Measurements from ENCODE around the gene SMPD3.

The SMPD3 gene

GRCh38 chr16:68372381-68372720 is 76.0 kb downstream of the SMPD3 start:
- Histone ChIP-seq H3K4me3 (replicated peaks; ENCODE audit: low read depth, low read length) (no peak overlapping the region), H3K36me3 (ENCODE audit: control insufficient read depth, insufficient read depth, low read length) (no peaks in the 10 kb centered on the region), H3K27me3 (replicated peaks; ENCODE audit: control insufficient read depth, insufficient read depth, low read length) (no peaks in the 10 kb centered on the region; the same call in 1 of the 2 replicates)
- DNase-seq (ENCODE audit: extremely low read depth, insufficient read length), result no peak
- TF ChIP-seq CTCF (IDR thresholded peaks at IDR 0.05; ENCODE audit: insufficient read depth, low read length, poor library complexity, severe bottlenecking), result no peak

GRCh38 chr16:68371706-68372380 is 76.5 kb downstream of the SMPD3 start:
- no peak for TF ChIP-seq CTCF (IDR thresholded peaks at IDR 0.05; ENCODE audit: insufficient read depth, low read length, poor library complexity, severe bottlenecking)
- Histone ChIP-seq H3K27me3 (replicated peaks; ENCODE audit: control insufficient read depth, insufficient read depth, low read length) (no peaks in the 10 kb centered on the region; the same call in 1 of the 2 replicates), H3K4me3 (replicated peaks; ENCODE audit: low read depth, low read length) (no peak overlapping the region), H3K36me3 (ENCODE audit: control insufficient read depth, insufficient read depth, low read length) (no peaks in the 10 kb centered on the region)
- DNase-seq (ENCODE audit: extremely low read depth, insufficient read length), result no peak

GRCh38 chr16:68371276-68371651 is 77.0 kb downstream of the SMPD3 start:
- no peak overlapping the region for H3K4me3 ChIP-seq (replicated peaks; ENCODE audit: low read depth, low read length)
- no peaks in the 10 kb centered on the region; the same call in 1 of the 2 replicates for H3K27me3 ChIP-seq (replicated peaks; ENCODE audit: control insufficient read depth, insufficient read depth, low read length)
- TF ChIP-seq CTCF (IDR thresholded peaks at IDR 0.05; ENCODE audit: insufficient read depth, low read length, poor library complexity, severe bottlenecking), result no peak
- no peak for DNase-seq (ENCODE audit: extremely low read depth, insufficient read length)
- no peaks in the 10 kb centered on the region for H3K36me3 ChIP-seq (ENCODE audit: control insufficient read depth, insufficient read depth, low read length)

GRCh38 chr16:68370581-68371275 is 77.6 kb downstream of the SMPD3 start:
- no peak overlapping the region for H3K4me3 ChIP-seq (replicated peaks; ENCODE audit: low read depth, low read length)
- no peak for TF ChIP-seq CTCF (IDR thresholded peaks at IDR 0.05; ENCODE audit: insufficient read depth, low read length, poor library complexity, severe bottlenecking)
- DNase-seq (ENCODE audit: extremely low read depth, insufficient read length), result no peak
- H3K36me3 ChIP-seq (ENCODE audit: control insufficient read depth, insufficient read depth, low read length), result no peaks in the 10 kb centered on the region
- no peaks in the 10 kb centered on the region; the same call in 1 of the 2 replicates for H3K27me3 ChIP-seq (replicated peaks; ENCODE audit: control insufficient read depth, insufficient read depth, low read length)

- Histone ChIP-seq H3K36me3 (ENCODE audit: control insufficient read depth, insufficient read depth, low read length) (no peaks in the 10 kb centered on the region), H3K27me3 (replicated peaks; ENCODE audit: control insufficient read depth, insufficient read depth, low read length) (no peaks in the 10 kb centered on the region; the same call in 1 of the 2 replicates), H3K4me3 (replicated peaks; ENCODE audit: low read depth, low read length) (no peak overlapping the region)
- peak; percentile 63 for DNase-seq (ENCODE audit: extremely low read depth, insufficient read length)
- no peak for TF ChIP-seq CTCF (IDR thresholded peaks at IDR 0.05; ENCODE audit: insufficient read depth, low read length, poor library complexity, severe bottlenecking)
Measured at GRCh38 chr16:68369697-68370580, 78.4 kb downstream of the SMPD3 start.

Data from GM06990 (cell line).